GM12878 (cell line): ENCODE data around the gene RAET1E. TPM values are rescaled to one million over a fixed set of nuclear protein-coding genes. Genes with fewer than 3 reads are reported as not detected.

ENCODE experiments used
- ATAC-seq: fragments of 200-7000 bp; cut with Tn5 transposase; 3 replicates; pipeline ENCODE4 v1.9.1; 2020; ENCODE audit warnings: mild to moderate bottlenecking, moderate library complexity
- BruUV-seq: library from RNA; stranded (reverse); fragments of 400-500 nt; replicated peaks from 2 replicates; lab custom pipeline; 2021; lab: Mats Ljungman, UMichigan
- CTCF ChIA-PET: fragments of 300-600 bp; sonication (Branson Sonifier 250); formaldehyde crosslinking; extraction: SDS; loops from one replicate; lab custom pipeline; 2021; ENCODE audit warnings: inconsistent platforms; lab: Yijun Ruan, JAX
- POLR2A ChIA-PET: fragments of 350-600 bp; formaldehyde crosslinking; extraction: SDS; loops from one replicate; lab custom pipeline; 2021; ENCODE audit warnings: inconsistent platforms; lab: Charles Lee
- RAD21 ChIA-PET: fragments of 300-600 bp; sonication (Branson Sonifier 250); formaldehyde crosslinking; loops from one replicate; lab custom pipeline; 2023; ENCODE audit warnings: antibody characterized with exemption; ENCODE audit not compliant: unreplicated experiment; lab: Charles Lee
- SMC1A ChIA-PET: fragments of 300-600 bp; sonication (Branson Sonifier 250); formaldehyde crosslinking; loops from one replicate; lab custom pipeline; 2023; ENCODE audit not compliant: unreplicated experiment, uncharacterized antibody; lab: Charles Lee
- DNase-seq: peaks from one replicate; pipeline ENCODE4 v3.0.0-alpha.2; 2011; ENCODE audit warnings: low read depth, low spot score
- FAIRE-seq: peaks from 3 replicates; lab custom pipeline; 2011; peaks lifted over from hg19 to GRCh38; lab: Jason Lieb, UNC
- H2AFZ ChIP-seq: 2 replicates; pipeline ENCODE4 v1.6.0; 2011; ENCODE audit warnings: low read depth, low read length, control low read depth; ENCODE audit not compliant: control insufficient read depth
- H3K27ac ChIP-seq: 2 replicates; pipeline ENCODE4 v1.5.1; 2011; ENCODE audit warnings: control low read depth; ENCODE audit not compliant: control insufficient read depth, insufficient read depth
- H3K27me3 ChIP-seq, 2 experiments: replicated peaks in 1 of 2; 2 replicates each; pipeline versions ENCODE4 v1.6.0 to v1.6.1; 2011; ENCODE audit warnings: low read length in 1 of 2; ENCODE audit not compliant: control insufficient read depth in 2 of 2, insufficient read depth in 2 of 2
- H3K36me3 ChIP-seq, 2 experiments: 2 replicates each; pipeline ENCODE4 v1.5.1; 2011; ENCODE audit warnings: low read length in 1 of 2; ENCODE audit not compliant: control insufficient read depth in 2 of 2, insufficient read depth in 2 of 2
- H3K4me1 ChIP-seq: 2 replicates; pipeline ENCODE4 v1.6.1; 2011; ENCODE audit warnings: mild to moderate bottlenecking, low read length, moderate library complexity, mixed read lengths; ENCODE audit not compliant: control insufficient read depth, insufficient read depth
- H3K4me2 ChIP-seq: 2 replicates; pipeline ENCODE4 v1.6.0; 2011; ENCODE audit warnings: control low read depth; ENCODE audit not compliant: control insufficient read depth, insufficient read depth
- H3K4me3 ChIP-seq: fragments of 200-600 bp; sonication (generic); 2 replicates; pipeline ENCODE4 v1.5.1; 2016
- H3K79me2 ChIP-seq: 2 replicates; pipeline ENCODE4 v1.6.0; 2011; ENCODE audit warnings: low read length; ENCODE audit not compliant: control insufficient read depth, insufficient read depth
- H3K9ac ChIP-seq: 2 replicates; pipeline ENCODE4 v1.8.0; 2011; ENCODE audit warnings: low read length, control low read depth, mixed read lengths; ENCODE audit not compliant: control insufficient read depth, insufficient read depth
- H3K9me3 ChIP-seq: replicated peaks from 3 replicates; pipeline ENCODE4 v1.5.1; 2011; ENCODE audit warnings: mild to moderate bottlenecking, low read length; ENCODE audit not compliant: control insufficient read depth, insufficient read depth
- H4K20me1 ChIP-seq: 2 replicates; pipeline ENCODE4 v1.6.0; 2011; ENCODE audit not compliant: control insufficient read depth, insufficient read depth
- BHLHE40 ChIP-seq, 2 experiments: fragments of 450-650 bp in 1 of 2; IDR thresholded peaks; 2 replicates each; pipeline ENCODE4 v1.6.1; 2011 to 2017; ENCODE audit warnings: low read depth in 2 of 2, borderline replicate concordance in 1 of 2, improper control_type of control experiment in 1 of 2, low read length in 1 of 2, mild to moderate bottlenecking in 1 of 2
- CHD2 ChIP-seq: IDR thresholded peaks from 2 replicates; pipeline ENCODE4 v1.6.1; 2011; ENCODE audit warnings: low read depth, low read length, improper control_type of control experiment, borderline replicate concordance
- ETV6 ChIP-seq, 2 experiments: fragments of 450-650 bp in 1 of 2; IDR thresholded peaks in 1 of 2; conservative IDR thresholded peaks in 1 of 2; 2 replicates each; pipeline ENCODE4 v1.6.1; 2014; ENCODE audit warnings: antibody characterized with exemption in 1 of 2, borderline replicate concordance in 1 of 2, low read depth in 1 of 2, mild to moderate bottlenecking in 1 of 2, moderate library complexity in 1 of 2
- HDAC2 ChIP-seq: fragments of 200-600 bp; sonication (generic); IDR thresholded peaks from 2 replicates; pipeline ENCODE4 v1.6.1; 2017
- MTA3 ChIP-seq: IDR thresholded peaks from 2 replicates; pipeline ENCODE4 v1.6.1; 2012; ENCODE audit warnings: low read length, inconsistent platforms, borderline replicate concordance
- MXI1 ChIP-seq: fragments of 150-350 bp; IDR thresholded peaks from 2 replicates; pipeline ENCODE4 v1.6.1; 2011; ENCODE audit warnings: low read depth, mild to moderate bottlenecking, inconsistent platforms, low read length, improper control_type of control experiment
- NFIC ChIP-seq: IDR thresholded peaks from 2 replicates; pipeline ENCODE4 v1.6.1; 2012; ENCODE audit warnings: low read depth, mild to moderate bottlenecking, inconsistent platforms, low read length, moderate library complexity
- SRF ChIP-seq, 2 experiments: IDR thresholded peaks; 2 replicates each; pipeline ENCODE4 v1.6.1; 2011; ENCODE audit warnings: low read depth in 2 of 2, low read length in 2 of 2, mild to moderate bottlenecking in 1 of 2, moderate library complexity in 1 of 2
- TCF12 ChIP-seq: IDR thresholded peaks from 2 replicates; pipeline ENCODE4 v1.6.1; 2011; ENCODE audit warnings: low read depth, mild to moderate bottlenecking, low read length
- USF1 ChIP-seq: IDR thresholded peaks from 2 replicates; pipeline ENCODE4 v1.6.1; 2011; ENCODE audit warnings: borderline replicate concordance, low read depth, mild to moderate bottlenecking, moderate library complexity, mixed read lengths, low read length; ENCODE audit not compliant: insufficient read depth; ENCODE audit errors: extremely low read length
- ZZZ3 ChIP-seq: IDR thresholded peaks from 2 replicates; pipeline ENCODE4 v1.6.1; 2011; ENCODE audit warnings: low read depth; ENCODE audit not compliant: control insufficient read depth, insufficient read length
- WGBS: methylation state at CpG from one replicate; pipeline ENCODE4 v1.1.6; 2016; ENCODE audit warnings: low lambda C conversion rate; ENCODE audit not compliant: insufficient replicate concordance, insufficient coverage; ENCODE audit errors: missing lambda C conversion rate; 5-methylcytosine and 5-hydroxymethylcytosine counted together
- in situ Hi-C: fragments of 300-500 bp; cut with MboI; formaldehyde crosslinking; loops from 9 replicates; pipeline ENCODE4 v1.14.3; 2018; ENCODE audit warnings: mixed read lengths
- intact Hi-C: fragments of 100-400 bp; cut with micrococcal nuclease; formaldehyde crosslinking; loops from one replicate; pipeline ENCODE4 v1.14.2; 2022; ENCODE audit not compliant: unreplicated experiment
- polyA plus RNA-seq, 11 experiments: library from polyadenylated mRNA; depleted of rRNA in 4 of 11; unstranded in 6 of 11; stranded (reverse) in 5 of 11; fragments of >200 nt; fragmentation: Nextera tagmentation in 4 of 11; fragmentation: Illumina TruSeq in 1 of 11; extraction: Ambion mirVana in 4 of 11; extraction: Trizol in 1 of 11; gene quantifications; 1 replicate in 1 of 11; 2 replicates in 10 of 11; pipeline versions ENCODE4 v1.2.1 to v1.2.3, GENCODE V29; 2011 to 2016; ENCODE audit warnings: inconsistent platforms in 2 of 11, missing spikeins in 2 of 11, low read depth in 1 of 11
- total RNA-seq, 4 experiments: library from RNA; depleted of rRNA in 3 of 4; stranded (reverse); fragments of >200 nt in 3 of 4; fragmentation: Illumina TruSeq in 1 of 4; extraction: Trizol in 1 of 4; gene quantifications; 2 replicates each; pipeline versions ENCODE4 v1.2.1 to v1.2.3, GENCODE V29; 2013 to 2021
- TF ChIP-seq, protein P1 (sequence below): fragments of 450-650 bp; IDR thresholded peaks from 2 replicates; pipeline ENCODE4 v1.6.1; 2016; ENCODE audit warnings: mild to moderate bottlenecking

The RAET1E gene
- total and polyA plus RNA-seq, 10 of the 15 experiments (the other 5 are each of a cell fraction or from before 2014, with no cell fraction given) = not detected

DNA sequence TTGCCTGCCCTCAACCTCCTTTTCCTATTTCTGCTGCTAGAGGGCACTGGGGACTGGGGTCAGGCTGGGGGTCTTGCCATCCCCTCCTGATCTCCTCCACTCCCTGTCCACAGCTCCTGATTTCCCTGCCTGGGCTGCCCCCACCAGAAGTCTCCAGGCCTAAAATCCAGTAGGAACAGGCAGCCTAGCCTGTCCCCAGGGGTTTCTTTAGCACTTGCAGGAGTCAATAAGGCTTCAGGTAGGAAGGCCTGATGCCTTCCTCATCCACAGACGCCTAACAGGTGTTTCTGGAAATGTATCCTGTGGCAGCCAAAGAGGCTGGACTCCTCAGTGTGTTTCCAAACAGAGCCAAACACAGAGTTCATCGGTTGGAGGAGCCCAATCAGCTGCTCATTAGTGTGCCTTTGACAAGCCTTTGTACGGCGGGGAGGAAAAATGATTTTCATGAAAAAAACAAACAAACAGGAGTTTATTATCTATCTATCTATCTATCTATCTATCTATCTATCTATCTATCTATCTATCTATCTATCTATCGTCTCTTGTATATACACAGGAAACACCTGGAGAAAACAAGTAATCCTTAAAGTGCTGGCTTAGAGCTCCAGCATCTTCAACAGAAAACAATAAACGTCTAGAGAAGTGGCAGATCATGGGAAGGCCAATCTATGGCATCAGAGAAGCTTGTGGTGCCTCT is 3.7 kb upstream of the RAET1E start:
- SMC1A ChIA-PET = no interaction called here
- in situ Hi-C loops = no loop called here

GRCh38 chr6:149900620-149901443 is 2.9 kb upstream of the RAET1E start:
- Histone ChIP-seq H3K27ac (no peak overlapping the region), H2AFZ (no peak overlapping the region), H3K36me3 (no peaks in the 10 kb centered on the region), H3K79me2 (no peaks in the 10 kb centered on the region), H3K9me3 (no peaks in the 10 kb centered on the region), H3K4me3 (no peak overlapping the region), H3K4me2 (no peak overlapping the region), H3K4me1 (no peaks in the 10 kb centered on the region), H3K27me3 (peaks cover 6 to 8% of the 10 kb centered on the region in 2 experiments), H4K20me1 (no peaks in the 10 kb centered on the region), H3K9ac (no peak overlapping the region)
- SMC1A ChIA-PET = no interaction called here
- POLR2A ChIA-PET = interaction anchor here (0.5 kb wide), 1 partner anchor 69 kb away, joined by 4 read pairs; no protein-coding TSS in a partner anchor
- intact Hi-C loops = no loop called here
- CTCF ChIA-PET = no interaction called here
- no TSS peak for BruUV-seq
- FAIRE-seq (no peak), ATAC-seq (no peak), DNase-seq (no peak)
- in situ Hi-C loops = no loop called here
- WGBS = 14% methylated on average over 11 of the region's 11 CpGs
- RAD21 ChIA-PET = no interaction called here
- TF ChIP-seq MXI1 = no peak
- TF ChIP-seq, protein P1, sequence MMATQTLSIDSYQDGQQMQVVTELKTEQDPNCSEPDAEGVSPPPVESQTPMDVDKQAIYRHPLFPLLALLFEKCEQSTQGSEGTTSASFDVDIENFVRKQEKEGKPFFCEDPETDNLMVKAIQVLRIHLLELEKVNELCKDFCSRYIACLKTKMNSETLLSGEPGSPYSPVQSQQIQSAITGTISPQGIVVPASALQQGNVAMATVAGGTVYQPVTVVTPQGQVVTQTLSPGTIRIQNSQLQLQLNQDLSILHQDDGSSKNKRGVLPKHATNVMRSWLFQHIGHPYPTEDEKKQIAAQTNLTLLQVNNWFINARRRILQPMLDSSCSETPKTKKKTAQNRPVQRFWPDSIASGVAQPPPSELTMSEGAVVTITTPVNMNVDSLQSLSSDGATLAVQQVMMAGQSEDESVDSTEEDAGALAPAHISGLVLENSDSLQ = no peak
- TF ChIP-seq ETV6 (conservative IDR thresholded peaks at IDR 0.05 in 1 of 2, IDR thresholded peaks at IDR 0.05 in 1 of 2; ENCODE audit: borderline replicate concordance in 1 of 2, low read depth in 1 of 2) = no peak
- TF ChIP-seq USF1 = no peak
- no peak for TF ChIP-seq TCF12
- TF ChIP-seq HDAC2 = no peak

More for the DNA sequence above, 3.7 kb upstream of the RAET1E start:
- ATAC-seq (no peak), FAIRE-seq (no peak), DNase-seq (no peak)
- intact Hi-C loops = no loop called here
- peaks cover 6 to 8% of the 10 kb centered on the region in 2 experiments for H3K27me3 ChIP-seq
- ChIA-PET POLR2A (no interaction called here), RAD21 (interaction anchor here (0.7 kb wide), 1 partner anchor 59 kb away, joined by 8 read pairs; no protein-coding TSS in a partner anchor), CTCF (no interaction called here)
- WGBS = 41% methylated on average over 6 of the region's 6 CpGs
- no peak overlapping the region for H3K4me2 ChIP-seq
- H3K4me1 ChIP-seq = no peaks in the 10 kb centered on the region
- H4K20me1 ChIP-seq = no peaks in the 10 kb centered on the region
- TF ChIP-seq NFIC = no peak
- TF ChIP-seq BHLHE40 (IDR thresholded peaks at IDR 0.05; ENCODE audit: borderline replicate concordance in 1 of 2, low read depth in 2 of 2, low read length in 1 of 2) = no peak
- TF ChIP-seq ZZZ3 = no peak
- no peak for TF ChIP-seq MTA3
- no peak for TF ChIP-seq SRF (IDR thresholded peaks at IDR 0.05; ENCODE audit: low read depth in 2 of 2, low read length in 2 of 2)
- no peak for TF ChIP-seq CHD2
- H3K4me3 ChIP-seq = no peak overlapping the region
- H3K79me2 ChIP-seq = no peaks in the 10 kb centered on the region
- no peak overlapping the region for H3K9ac ChIP-seq
- no peak overlapping the region for H3K27ac ChIP-seq
- no peak overlapping the region for H2AFZ ChIP-seq
- no TSS peak for BruUV-seq
- H3K36me3 ChIP-seq = no peaks in the 10 kb centered on the region
- H3K9me3 ChIP-seq = no peaks in the 10 kb centered on the region
